Measurements from ENCODE around the gene KANK2.

The KANK2 gene

GRCh38 chr19:11225172-11225571 is 27.8 kb upstream of the KANK2 start:
- no peak for DNase-seq

- DNase-seq = no peak
Observed at GRCh38 chr19:11224429-11224828, 27.1 kb upstream of the KANK2 start.

DNA sequence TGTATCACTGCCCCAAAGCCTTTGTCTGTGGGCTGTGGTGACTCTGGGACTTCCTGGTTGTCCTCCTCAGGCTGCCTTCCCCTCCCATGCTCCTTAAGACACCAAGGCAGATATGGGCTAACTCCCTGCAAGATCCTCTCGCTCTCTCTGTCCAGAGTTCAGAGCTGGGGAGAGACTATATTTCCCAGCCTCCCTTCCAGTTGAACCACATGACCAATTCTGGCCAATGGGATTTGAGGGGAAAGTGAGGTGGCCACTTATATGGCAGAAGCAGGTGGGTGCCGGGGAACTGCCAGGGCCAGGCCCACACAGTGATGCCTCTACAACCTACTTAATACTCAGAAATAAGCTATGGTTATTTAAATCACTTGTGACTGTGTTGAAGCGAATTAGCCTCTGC is 25.9 kb upstream of the KANK2 start:
- no peak for DNase-seq

- DNase-seq = no peak
Observed at GRCh38 chr19:11221082-11221598, 23.8 kb upstream of the KANK2 start.

- no peak for DNase-seq
Observed at GRCh38 chr19:11214387-11214786, 17.0 kb upstream of the KANK2 start.

DNA sequence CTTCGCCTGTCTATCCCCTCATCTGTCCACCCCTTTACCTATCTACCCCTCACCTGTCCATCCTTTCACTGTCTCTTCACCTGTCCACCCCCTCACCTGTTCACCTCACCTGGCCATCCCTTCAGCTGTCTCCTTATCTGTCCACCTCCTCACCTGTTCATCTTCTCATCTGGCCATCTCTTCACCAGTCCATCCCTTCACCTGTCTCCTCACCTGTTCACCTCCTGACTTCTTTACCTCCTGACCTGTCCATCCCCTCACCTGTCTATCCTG is 13.2 kb upstream of the KANK2 start:
- DNase-seq = no peak

DNA sequence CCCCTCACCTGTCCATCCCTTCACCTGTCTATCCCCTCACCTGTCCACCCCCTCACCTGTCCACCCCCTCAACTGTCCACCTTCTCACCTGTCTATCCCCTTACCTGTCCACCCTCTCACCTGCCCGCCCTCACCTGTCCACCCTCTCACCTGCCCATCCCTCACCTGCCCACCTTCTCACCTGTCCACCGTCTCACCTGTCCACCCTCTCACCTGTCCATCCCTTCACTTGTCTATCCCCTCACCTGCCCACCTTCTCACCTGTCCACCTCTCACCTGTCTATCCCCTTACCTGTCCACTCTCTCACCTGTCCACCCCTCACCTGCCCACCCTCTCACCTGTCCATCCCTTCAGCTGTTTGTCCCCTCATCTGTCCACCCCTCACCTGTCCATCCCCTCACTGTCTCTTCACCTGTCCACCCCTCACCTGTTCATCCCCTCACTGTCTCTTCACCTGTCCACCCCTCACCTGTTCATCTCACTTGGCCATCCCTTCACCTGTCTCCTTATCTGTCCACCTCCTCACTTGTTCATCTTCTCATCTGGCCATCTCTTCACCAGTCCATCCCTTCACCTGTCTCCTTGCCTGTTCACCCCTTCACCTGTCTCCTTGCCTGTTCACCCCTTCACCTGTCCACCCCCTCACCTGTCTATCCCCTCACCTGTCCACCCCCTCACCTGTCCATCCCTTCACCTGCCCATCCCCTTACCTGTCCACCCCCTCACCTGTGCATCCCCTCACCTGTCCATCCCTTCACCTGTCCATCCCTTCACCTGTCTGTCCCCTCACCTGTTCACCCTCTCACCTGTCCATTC is 12.7 kb upstream of the KANK2 start:
- DNase-seq = no peak

DNA sequence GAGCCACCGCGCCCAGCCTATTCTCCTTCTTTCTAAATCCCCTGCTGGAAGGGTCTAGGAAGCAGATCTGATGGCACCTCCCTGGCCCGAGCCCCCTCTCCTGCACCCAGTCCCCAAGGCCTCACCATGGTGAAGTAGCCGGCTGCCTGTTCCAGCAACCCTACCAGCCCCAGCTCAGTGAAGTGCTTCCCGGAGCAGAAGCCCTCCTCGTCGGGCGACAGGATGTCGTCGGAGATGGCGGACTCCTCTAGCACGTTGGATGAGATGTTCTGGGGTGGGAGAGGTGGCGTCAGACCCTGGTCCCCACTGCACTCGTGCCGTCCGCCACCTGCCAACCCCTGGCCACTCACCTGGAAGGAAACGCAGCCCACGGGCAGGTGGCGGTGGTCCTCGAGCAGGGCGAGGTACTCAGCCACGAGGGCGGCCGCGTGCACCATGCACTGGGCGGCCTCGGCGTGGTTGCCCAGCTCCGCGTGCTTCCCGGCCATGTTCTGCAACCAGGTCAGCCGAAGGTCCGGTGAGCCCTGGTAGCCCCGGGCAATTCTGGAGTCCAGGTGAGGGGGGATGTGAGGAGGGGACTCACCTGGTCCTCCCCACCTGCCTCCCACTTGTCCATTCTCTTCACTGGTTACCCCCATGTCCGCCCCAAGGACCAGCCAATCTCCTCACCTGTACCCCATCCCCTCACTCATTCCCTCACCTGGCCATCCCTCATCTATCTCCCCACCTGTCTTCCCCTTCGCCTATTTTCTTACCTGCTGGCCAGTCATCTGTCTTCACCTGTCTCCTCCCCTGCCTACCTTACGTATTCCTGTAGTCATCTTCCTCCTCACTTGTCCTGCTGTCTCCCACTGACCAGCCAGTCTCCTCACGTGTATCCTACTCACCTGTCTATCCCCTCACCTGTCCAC is 11.5 kb upstream of the KANK2 start:
- DNase-seq = no peak

DNA sequence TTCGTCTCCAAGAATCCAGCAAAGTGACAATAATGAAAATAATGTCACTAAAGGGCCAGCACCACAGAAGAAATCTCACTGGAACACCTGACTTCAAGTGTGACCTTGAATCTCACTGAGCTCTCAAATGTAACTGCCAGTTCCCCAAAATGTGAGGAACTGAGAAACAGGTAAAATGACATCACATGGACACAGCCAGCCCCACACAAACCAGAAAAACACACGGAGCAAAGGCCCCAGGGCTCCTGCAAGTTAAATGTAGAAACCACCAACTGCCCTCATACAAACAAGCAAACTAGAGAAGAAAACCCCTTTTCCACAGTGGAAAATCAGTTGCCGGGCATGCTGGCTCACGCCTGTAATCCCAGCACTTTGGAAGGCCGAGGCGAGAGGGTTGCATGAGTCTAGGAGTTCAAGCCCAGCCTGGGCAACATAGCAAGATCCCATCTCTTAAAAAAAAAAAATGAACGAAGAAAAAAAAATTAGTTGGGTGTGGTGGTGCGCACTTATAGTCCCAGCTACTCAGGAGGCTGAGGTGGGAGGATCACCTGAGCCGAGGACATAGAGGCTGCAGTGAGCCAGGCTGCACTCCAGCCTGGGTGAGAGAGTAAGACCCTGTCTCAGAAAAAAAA is 8.7 kb upstream of the KANK2 start:
- no peak for DNase-seq

DNA sequence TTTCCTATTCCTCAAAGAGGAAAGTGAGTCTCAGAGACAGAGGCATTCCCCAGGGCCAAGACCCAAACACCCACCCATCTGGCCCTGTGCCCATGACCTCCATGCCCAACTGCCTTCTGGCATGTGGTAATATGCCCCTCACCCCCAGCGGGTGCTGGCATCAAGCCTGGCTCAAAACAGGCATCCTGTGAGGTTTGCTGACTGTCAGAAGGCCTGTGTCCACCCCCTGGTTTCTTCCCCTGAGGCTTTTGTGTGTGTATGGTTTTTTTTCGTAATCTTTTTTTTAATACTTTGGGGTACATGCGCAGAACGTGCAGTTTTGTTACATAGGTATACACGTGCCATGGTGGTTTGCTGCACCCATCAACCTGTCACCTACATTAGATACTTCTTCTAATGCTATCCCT is 7.6 kb upstream of the KANK2 start:
- no peak for DNase-seq

GRCh38 chr19:11204076-11204602 is 6.8 kb upstream of the KANK2 start:
- no peak for DNase-seq

DNA sequence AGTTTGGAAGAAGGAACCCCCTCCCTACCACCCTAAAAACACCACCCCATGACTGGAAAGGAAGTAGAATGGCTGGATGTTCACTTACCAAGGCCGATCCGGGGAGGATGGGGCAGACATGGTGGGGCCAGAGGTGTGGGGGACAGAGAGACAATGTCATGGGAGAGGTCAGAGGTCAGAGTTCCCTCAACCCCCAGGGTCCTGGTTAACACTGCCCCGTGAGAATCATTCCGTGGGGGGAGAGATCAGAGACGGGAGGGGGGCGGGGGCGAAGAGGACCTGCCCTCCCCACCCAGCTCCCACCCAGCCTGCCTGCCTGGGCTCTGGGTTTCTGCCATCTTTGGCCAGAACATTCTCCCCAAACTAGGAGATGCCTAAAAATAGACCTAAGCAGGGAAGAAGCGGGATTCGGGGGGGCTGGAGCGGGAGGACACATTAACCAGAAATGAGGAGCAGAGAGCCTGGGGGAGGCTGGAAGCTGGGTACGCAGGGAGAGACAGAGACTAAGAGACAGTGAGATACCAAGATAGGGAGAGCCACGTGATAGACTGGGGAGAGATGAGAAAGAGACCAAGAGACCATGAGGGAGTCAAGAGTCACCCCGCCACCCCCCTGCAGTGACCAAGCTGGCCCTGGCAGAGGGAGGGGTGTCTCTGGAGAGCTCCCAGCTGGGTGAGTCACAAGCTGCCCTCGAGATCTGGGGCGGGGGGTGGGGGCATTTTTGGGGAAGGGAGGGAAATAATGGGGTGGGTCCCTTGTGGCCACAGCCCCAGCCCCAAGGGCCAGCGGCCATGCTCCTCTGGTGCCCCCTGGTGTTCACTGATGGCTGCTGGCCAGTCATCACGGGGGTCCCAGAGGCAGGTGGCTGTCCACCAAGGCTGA is 6.1 kb upstream of the KANK2 start:
- DNase-seq = peak; percentile 45 to 48

GRCh38 chr19:11202488-11203193 is 5.3 kb upstream of the KANK2 start:
- DNase-seq = no peak

DNA sequence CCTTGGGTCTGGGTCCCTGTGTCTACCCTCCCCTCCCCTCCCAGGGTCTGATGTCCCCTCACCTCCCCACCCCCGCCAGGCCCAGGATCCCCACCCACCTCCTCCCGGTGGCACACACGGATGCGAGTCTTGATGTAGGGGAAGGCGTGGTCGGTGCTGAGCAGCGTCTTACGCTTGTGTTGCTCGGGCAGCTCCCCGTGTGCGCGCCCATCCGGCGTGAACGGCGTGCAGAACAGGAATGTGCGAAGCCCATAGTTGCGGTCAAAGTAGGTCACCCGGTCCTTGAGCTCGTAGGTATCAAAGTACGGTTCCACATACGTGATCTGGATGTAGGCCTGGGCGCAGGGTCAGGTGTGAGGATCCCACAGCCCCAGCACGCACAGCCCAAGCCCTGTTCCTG is 4.4 kb upstream of the KANK2 start:
- no peak for DNase-seq

GRCh38 chr19:11200931-11201330 is 3.6 kb upstream of the KANK2 start:
- DNase-seq = no peak

DNA sequence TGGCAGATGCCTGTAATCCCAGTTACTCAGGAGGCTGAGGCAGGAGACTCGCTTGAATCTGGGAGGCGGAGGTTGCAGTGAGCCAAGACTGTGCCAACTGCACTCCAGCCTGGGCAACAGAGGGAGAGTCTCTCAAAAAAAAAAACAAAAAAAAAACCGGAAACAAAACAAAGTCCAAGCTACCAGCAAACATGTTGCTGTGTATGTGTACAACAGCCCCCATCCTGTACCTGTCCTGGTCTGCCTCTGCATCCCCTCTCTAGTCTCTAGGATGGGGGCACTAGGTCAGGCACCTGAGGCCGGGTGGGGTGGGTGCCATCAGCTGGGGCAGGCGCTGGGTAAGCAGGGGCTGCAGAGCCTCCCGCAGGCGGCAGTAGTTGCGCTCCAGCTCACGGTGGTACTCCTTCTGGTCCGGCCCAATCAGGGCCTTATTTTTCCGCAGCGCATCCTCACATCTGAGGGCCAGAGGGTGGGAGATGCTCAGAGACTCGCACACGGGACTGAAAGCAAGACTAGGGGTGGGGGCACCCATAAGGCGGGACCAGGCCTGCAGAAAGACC is 2.8 kb upstream of the KANK2 start:
- no peak for DNase-seq

- DNase-seq = no peak
Observed at GRCh38 chr19:11199517-11199916, 2.2 kb upstream of the KANK2 start.

- no peak for DNase-seq
Observed at GRCh38 chr19:11198769-11199424, 1.6 kb upstream of the KANK2 start.

DNA sequence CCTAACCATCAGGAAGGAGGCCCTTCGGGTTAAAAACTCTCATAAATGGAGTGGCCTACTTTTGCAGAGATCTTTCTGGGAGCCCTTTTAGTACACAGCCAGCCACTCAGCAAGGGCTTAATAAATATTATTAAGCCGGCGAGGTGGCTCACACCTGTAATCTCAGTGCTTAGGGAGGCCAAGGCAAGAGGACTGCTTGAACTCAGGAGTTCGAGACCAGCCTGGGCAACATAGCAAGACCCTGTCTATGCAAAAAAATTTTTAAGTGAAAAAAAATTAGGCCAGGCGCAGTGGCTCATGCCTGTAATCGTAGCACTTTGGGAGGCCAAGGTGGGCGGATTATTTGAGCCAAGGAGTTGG is 810 bp upstream of the KANK2 start:
- DNase-seq = no peak

DNA sequence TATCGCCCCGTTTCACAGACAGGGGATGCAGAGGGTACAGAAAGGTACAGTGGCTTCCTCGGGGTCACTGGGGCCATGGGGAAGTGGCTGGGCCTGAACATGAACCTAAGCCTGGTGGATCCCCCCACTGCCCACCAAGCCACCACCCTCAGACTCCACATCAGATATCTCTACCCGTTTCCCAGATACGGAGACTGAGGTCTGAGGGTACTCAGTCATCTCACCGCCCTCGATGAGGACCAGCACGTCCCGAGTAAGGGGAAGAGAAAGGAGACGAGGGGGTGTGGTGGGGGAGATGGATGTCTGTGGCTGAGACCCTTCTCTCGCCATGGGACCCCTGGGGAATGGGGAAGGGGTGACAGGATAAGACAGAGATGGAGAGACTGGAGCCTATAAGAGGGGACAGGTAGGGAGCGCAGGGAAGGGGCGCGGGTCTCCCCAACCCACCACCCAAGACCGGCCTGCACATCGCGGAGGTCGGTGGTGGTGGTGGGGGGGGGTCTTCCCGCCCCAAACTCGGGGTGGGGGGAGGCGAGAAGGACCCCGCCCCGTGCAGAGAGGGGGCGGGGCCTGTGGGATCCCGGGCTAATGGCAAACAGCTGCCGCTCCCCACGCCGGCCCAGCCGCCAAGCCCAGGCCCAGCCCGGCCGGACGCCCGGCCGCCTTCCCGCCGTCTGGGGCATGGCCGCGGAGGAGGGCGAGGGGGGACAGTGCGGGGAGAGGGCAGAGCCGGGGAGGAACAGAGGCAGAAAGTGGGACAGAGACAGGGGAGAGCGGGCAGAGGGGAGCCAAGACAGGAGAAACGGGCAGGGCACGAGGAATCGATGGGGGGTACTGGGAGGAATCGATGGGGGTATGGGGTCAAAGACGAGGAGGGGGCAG is 698 bp downstream of the KANK2 start:
- DNase-seq = no peak

Measured in activated CD4-positive, alpha-beta T cell treated with anti-CD3 and anti-CD28 coated beads, Interleukin-2, amount 50 U/mL, for 48 hours (primary cell).